Measurements from ENCODE around the gene PRKG1. TPM values are rescaled to one million over a fixed set of nuclear protein-coding genes. Genes with fewer than 3 reads are reported as not detected.
A peak's percentile ranks its signal among the peaks of the same experiment; 100 is the strongest.

PRKG1 gene
- total RNA-seq, 1 experiment from 2014 or later = 7.4 TPM

DNA sequence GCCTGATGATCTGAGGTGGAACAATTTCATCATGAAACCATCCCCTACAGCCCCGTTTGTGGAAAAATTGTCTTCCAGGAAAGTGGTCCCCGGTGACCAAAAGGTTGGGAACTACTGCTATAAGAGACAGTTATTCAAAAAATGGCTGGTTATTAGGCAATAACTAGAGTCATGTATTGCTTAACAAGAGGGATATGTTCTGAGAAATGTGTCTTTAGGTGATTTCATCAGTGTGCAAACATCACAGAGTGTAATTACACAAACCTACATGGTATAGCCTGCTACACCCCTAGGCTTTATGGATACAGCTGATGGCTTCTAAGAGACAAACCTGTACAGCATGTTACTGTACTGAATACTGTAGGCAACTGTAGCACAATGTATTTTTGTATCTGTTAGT lies 696.4 kb downstream of the PRKG1 start:
- no TSS peak for BruUV-seq (replicated peaks)

GRCh38 chr10:51772387-51772786 lies 698.1 kb downstream of the PRKG1 start:
- Histone ChIP-seq H3K79me2 (ENCODE audit: low read length) (no peaks in the 10 kb centered on the region), H3K9me2 (replicated peaks; ENCODE audit: low read length) (no peaks in the 10 kb centered on the region), H3K27ac (ENCODE audit: low read length) (no peak overlapping the region), H3K36me3 (ENCODE audit: low read depth, low read length) (no peaks in the 10 kb centered on the region), H2AFZ (ENCODE audit: low read length) (no peak overlapping the region), H3K27me3 (ENCODE audit: low read length) (no peaks in the 10 kb centered on the region), H3F3A (ENCODE audit: low read length, unreplicated experiment) (no peaks in the 10 kb centered on the region), H3K4me1 (ENCODE audit: insufficient read depth, low read length) (no peaks in the 10 kb centered on the region), H3K9ac (ENCODE audit: low read length) (no peak overlapping the region), H3K4me3 (ENCODE audit: low read length) (no peak overlapping the region), H4K20me1 (ENCODE audit: low read length) (no peaks in the 10 kb centered on the region), H3K4me2 (ENCODE audit: low read length) (no peak overlapping the region), H3K9me3 (ENCODE audit: low read length) (no peaks in the 10 kb centered on the region)
- CTCF ChIA-PET = no interaction called here
- BruUV-seq (replicated peaks) = no TSS peak
- TF ChIP-seq EZH2 (IDR thresholded peaks at IDR 0.05; ENCODE audit: low read length, unreplicated experiment) = no peak
- no peak for TF ChIP-seq EZH2phosphoT487 (IDR thresholded peaks at IDR 0.05; ENCODE audit: borderline replicate concordance, low read length)
- TF ChIP-seq, protein P1, sequence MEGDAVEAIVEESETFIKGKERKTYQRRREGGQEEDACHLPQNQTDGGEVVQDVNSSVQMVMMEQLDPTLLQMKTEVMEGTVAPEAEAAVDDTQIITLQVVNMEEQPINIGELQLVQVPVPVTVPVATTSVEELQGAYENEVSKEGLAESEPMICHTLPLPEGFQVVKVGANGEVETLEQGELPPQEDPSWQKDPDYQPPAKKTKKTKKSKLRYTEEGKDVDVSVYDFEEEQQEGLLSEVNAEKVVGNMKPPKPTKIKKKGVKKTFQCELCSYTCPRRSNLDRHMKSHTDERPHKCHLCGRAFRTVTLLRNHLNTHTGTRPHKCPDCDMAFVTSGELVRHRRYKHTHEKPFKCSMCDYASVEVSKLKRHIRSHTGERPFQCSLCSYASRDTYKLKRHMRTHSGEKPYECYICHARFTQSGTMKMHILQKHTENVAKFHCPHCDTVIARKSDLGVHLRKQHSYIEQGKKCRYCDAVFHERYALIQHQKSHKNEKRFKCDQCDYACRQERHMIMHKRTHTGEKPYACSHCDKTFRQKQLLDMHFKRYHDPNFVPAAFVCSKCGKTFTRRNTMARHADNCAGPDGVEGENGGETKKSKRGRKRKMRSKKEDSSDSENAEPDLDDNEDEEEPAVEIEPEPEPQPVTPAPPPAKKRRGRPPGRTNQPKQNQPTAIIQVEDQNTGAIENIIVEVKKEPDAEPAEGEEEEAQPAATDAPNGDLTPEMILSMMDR (conservative IDR thresholded peaks at IDR 0.05; ENCODE audit: low read depth, low read length) = no peak
- ATAC-seq (no peak), DNase-seq (no peak)
- intact Hi-C loops (cut with micrococcal nuclease) = no loop called here
- POLR2A ChIA-PET (ENCODE audit: unreplicated experiment) = interaction anchor here (0.7 kb wide), 1 partner anchor 71 kb away, joined by 4 read pairs; no protein-coding TSS in a partner anchor

More for the DNA sequence above, 696.4 kb downstream of the PRKG1 start:
- no peaks in the 10 kb centered on the region for H3K79me2 ChIP-seq (ENCODE audit: low read length)
- ChIA-PET POLR2A (ENCODE audit: unreplicated experiment) (no interaction called here), CTCF (no interaction called here)
- no peaks in the 10 kb centered on the region for H3K9me2 ChIP-seq (replicated peaks; ENCODE audit: low read length)
- no peak overlapping the region for H3K4me2 ChIP-seq (ENCODE audit: low read length)
- no peak overlapping the region for H2AFZ ChIP-seq (ENCODE audit: low read length)
- H3K9me3 ChIP-seq (ENCODE audit: low read length) = no peaks in the 10 kb centered on the region
- no peak overlapping the region for H3K4me3 ChIP-seq (ENCODE audit: low read length)
- no peak overlapping the region for H3K9ac ChIP-seq (ENCODE audit: low read length)
- no peaks in the 10 kb centered on the region for H4K20me1 ChIP-seq (ENCODE audit: low read length)
- H3K27me3 ChIP-seq (ENCODE audit: low read length) = no peaks in the 10 kb centered on the region
- no peaks in the 10 kb centered on the region for H3K4me1 ChIP-seq (ENCODE audit: insufficient read depth, low read length)
- peak; percentile 64 for DNase-seq
- no peaks in the 10 kb centered on the region for H3K36me3 ChIP-seq (ENCODE audit: low read depth, low read length)
- no peak for TF ChIP-seq EZH2 (IDR thresholded peaks at IDR 0.05; ENCODE audit: low read length, unreplicated experiment)
- TF ChIP-seq, protein P1 (conservative IDR thresholded peaks at IDR 0.05; ENCODE audit: low read depth, low read length) = no peak
- no peak for TF ChIP-seq EZH2phosphoT487 (IDR thresholded peaks at IDR 0.05; ENCODE audit: borderline replicate concordance, low read length)
- peak; percentile 61 for ATAC-seq
- H3F3A ChIP-seq (ENCODE audit: low read length, unreplicated experiment) = no peaks in the 10 kb centered on the region
- intact Hi-C loops (cut with micrococcal nuclease) = no loop called here
- no peak overlapping the region for H3K27ac ChIP-seq (ENCODE audit: low read length)

DNA sequence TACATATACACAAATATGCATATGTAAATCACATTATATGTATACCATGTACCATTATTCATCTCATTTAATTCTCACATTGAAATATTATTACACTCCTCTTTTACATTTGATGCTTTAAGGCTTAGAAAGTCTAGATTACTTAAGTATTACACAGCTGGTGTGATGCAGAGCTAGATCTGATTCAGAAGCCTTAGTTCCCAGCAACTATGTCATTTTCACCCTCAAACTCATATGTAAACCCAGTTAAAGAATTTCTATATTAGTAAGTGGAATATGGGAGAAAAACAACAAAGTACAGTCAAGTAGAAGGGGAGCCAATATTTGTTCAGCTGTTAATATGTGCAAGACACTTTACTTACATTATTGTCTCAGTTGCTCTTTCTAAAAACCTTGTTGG lies 699.4 kb downstream of the PRKG1 start:
- peak; percentile 20 for DNase-seq
- no peaks in the 10 kb centered on the region for H3K79me2 ChIP-seq (ENCODE audit: low read length)
- H3K27me3 ChIP-seq (ENCODE audit: low read length) = no peaks in the 10 kb centered on the region
- BruUV-seq (replicated peaks) = no TSS peak
- ChIA-PET CTCF (no interaction called here), POLR2A (ENCODE audit: unreplicated experiment) (interaction anchor here (0.6 kb wide), 1 partner anchor 11 kb away, joined by 3 read pairs; no protein-coding TSS in a partner anchor)
- no peaks in the 10 kb centered on the region for H3K36me3 ChIP-seq (ENCODE audit: low read depth, low read length)
- no peak overlapping the region for H3K4me2 ChIP-seq (ENCODE audit: low read length)
- intact Hi-C loops (cut with micrococcal nuclease) = no loop called here
- H3K9ac ChIP-seq (ENCODE audit: low read length) = no peak overlapping the region
- no peak overlapping the region for H3K27ac ChIP-seq (ENCODE audit: low read length)
- no peaks in the 10 kb centered on the region for H3K4me1 ChIP-seq (ENCODE audit: insufficient read depth, low read length)
- no peaks in the 10 kb centered on the region for H3K9me3 ChIP-seq (ENCODE audit: low read length)
- H4K20me1 ChIP-seq (ENCODE audit: low read length) = no peaks in the 10 kb centered on the region
- H2AFZ ChIP-seq (ENCODE audit: low read length) = no peak overlapping the region
- no peaks in the 10 kb centered on the region for H3K9me2 ChIP-seq (replicated peaks; ENCODE audit: low read length)
- H3F3A ChIP-seq (ENCODE audit: low read length, unreplicated experiment) = no peaks in the 10 kb centered on the region
- TF ChIP-seq, protein P1 (conservative IDR thresholded peaks at IDR 0.05; ENCODE audit: low read depth, low read length) = no peak
- TF ChIP-seq EZH2 (IDR thresholded peaks at IDR 0.05; ENCODE audit: low read length, unreplicated experiment) (no peak), EZH2phosphoT487 (IDR thresholded peaks at IDR 0.05; ENCODE audit: borderline replicate concordance, low read length) (no peak)
- no peak overlapping the region for H3K4me3 ChIP-seq (ENCODE audit: low read length)
- ATAC-seq = no peak
